Panc1 (cell line): ENCODE data around the gene PRPF4. TPM values are rescaled to one million over a fixed set of nuclear protein-coding genes. Genes with fewer than 3 reads are reported as not detected.

Source experiments
- ATAC-seq: fragments of 200-7000 bp; cut with Tn5 transposase; 2 replicates; pipeline ENCODE4 v1.9.1; 2020; ENCODE audit warnings: mild to moderate bottlenecking, moderate library complexity
- BruUV-seq: library from RNA; stranded (reverse); fragments of 400-500 nt; replicated peaks from 2 replicates; lab custom pipeline; 2021; lab: Mats Ljungman, UMichigan
- CTCF ChIA-PET: fragments of 300-600 bp; sonication (Branson Sonifier 250); formaldehyde crosslinking; loops from one replicate; lab custom pipeline; 2022; ENCODE audit warnings: antibody characterized with exemption; lab: Charles Lee
- POLR2A ChIA-PET: fragments of 300-600 bp; sonication (Branson Sonifier 250); formaldehyde crosslinking; loops from one replicate; lab custom pipeline; 2022; ENCODE audit warnings: antibody characterized with exemption; lab: Charles Lee
- DNase-seq: peaks from one replicate; pipeline ENCODE4 v3.0.0-alpha.2; 2010; ENCODE audit warnings: low read depth, low spot score
- H3K27ac ChIP-seq: 2 replicates; pipeline ENCODE4 v1.5.1; 2011; ENCODE audit warnings: mild to moderate bottlenecking, low read length, inconsistent platforms
- H3K27me3 ChIP-seq: fragments of 200-500 bp; sonication (Bioruptor generic); 2 replicates; pipeline ENCODE4 v1.6.0; 2014; ENCODE audit warnings: low read length, inconsistent platforms; ENCODE audit not compliant: control insufficient read depth, insufficient read depth
- H3K36me3 ChIP-seq: fragments of 200-500 bp; sonication (Bioruptor generic); 2 replicates; pipeline ENCODE4 v1.5.1; 2014; ENCODE audit warnings: inconsistent platforms, mild to moderate bottlenecking, low read length, moderate library complexity; ENCODE audit not compliant: control insufficient read depth, insufficient read depth
- H3K4me1 ChIP-seq: 2 replicates; pipeline ENCODE4 v1.5.1; 2011; ENCODE audit warnings: inconsistent platforms, mild to moderate bottlenecking, low read length, moderate library complexity; ENCODE audit not compliant: control insufficient read depth, insufficient read depth
- H3K4me3 ChIP-seq, 2 experiments: 2 replicates each; pipeline ENCODE4 v1.5.1; 2011 to 2012; ENCODE audit warnings: low read depth in 2 of 2, low read length in 2 of 2, mild to moderate bottlenecking in 2 of 2, inconsistent platforms in 1 of 2, moderate library complexity in 1 of 2
- H3K9me3 ChIP-seq: fragments of 200-500 bp; sonication (Bioruptor generic); 2 replicates; pipeline ENCODE4 v1.5.1; 2014; ENCODE audit warnings: low read depth, mild to moderate bottlenecking, inconsistent platforms, low read length, moderate library complexity; ENCODE audit not compliant: control insufficient read depth, insufficient read depth
- POLR2AphosphoS5 ChIP-seq: IDR thresholded peaks from 2 replicates; pipeline ENCODE4 v1.6.1; 2012; ENCODE audit warnings: mild to moderate bottlenecking, low read depth, low read length, moderate library complexity
- SIN3A ChIP-seq: IDR thresholded peaks from 2 replicates; pipeline ENCODE4 v1.6.1; 2012; ENCODE audit warnings: low read depth, mild to moderate bottlenecking, low read length, moderate library complexity, borderline replicate concordance; ENCODE audit not compliant: insufficient read depth
- TCF7L2 ChIP-seq: IDR thresholded peaks from 2 replicates; pipeline ENCODE4 v1.6.1; 2011; ENCODE audit warnings: mild to moderate bottlenecking, low read depth, low read length, inconsistent platforms
- in situ Hi-C: cut with HindIII; loops from 2 replicates; pipeline ENCODE4 v1.10.0; 2016; ENCODE audit warnings: low sequenced_read_pairs, low pct_unique_long_range_greater_than_20kb
- intact Hi-C: fragments of 100-400 bp; cut with micrococcal nuclease; formaldehyde crosslinking; loops from one replicate; pipeline ENCODE4 v1.10.0; 2022; ENCODE audit not compliant: unreplicated experiment
- total RNA-seq: library from RNA; stranded (reverse); gene quantifications from one replicate; pipeline ENCODE4 v1.2.1, GENCODE V29; 2021; ENCODE audit not compliant: unreplicated experiment
- TF ChIP-seq, protein P1 (sequence below): fragments of 450-650 bp; IDR thresholded peaks from 2 replicates; pipeline ENCODE4 v1.5.1; 2017; ENCODE audit warnings: mild to moderate bottlenecking
- TF ChIP-seq, protein P2 (sequence below), 2 experiments: IDR thresholded peaks; 2 replicates each; pipeline ENCODE4 v1.6.1; 2011 to 2012; ENCODE audit warnings: low read depth in 2 of 2, control low read depth in 1 of 2, low read length in 1 of 2, mild to moderate bottlenecking in 1 of 2, moderate library complexity in 1 of 2; ENCODE audit not compliant: insufficient read depth in 1 of 2

PRPF4 gene
- total RNA-seq, 1 experiment from 2014 or later, result 28.9 TPM

- H3K4me1 ChIP-seq, result no peaks in the 10 kb centered on the region
- POLR2A ChIA-PET, result no interaction called here
- H3K27ac ChIP-seq, result no peak overlapping the region
- DNase-seq (no peak), ATAC-seq (no peak)
- H3K9me3 ChIP-seq, result no peaks in the 10 kb centered on the region
- no peak overlapping the region for H3K4me3 ChIP-seq
- TF ChIP-seq TCF7L2 (no peak), POLR2AphosphoS5 (no peak), SIN3A (no peak)
- TF ChIP-seq, protein P1, sequence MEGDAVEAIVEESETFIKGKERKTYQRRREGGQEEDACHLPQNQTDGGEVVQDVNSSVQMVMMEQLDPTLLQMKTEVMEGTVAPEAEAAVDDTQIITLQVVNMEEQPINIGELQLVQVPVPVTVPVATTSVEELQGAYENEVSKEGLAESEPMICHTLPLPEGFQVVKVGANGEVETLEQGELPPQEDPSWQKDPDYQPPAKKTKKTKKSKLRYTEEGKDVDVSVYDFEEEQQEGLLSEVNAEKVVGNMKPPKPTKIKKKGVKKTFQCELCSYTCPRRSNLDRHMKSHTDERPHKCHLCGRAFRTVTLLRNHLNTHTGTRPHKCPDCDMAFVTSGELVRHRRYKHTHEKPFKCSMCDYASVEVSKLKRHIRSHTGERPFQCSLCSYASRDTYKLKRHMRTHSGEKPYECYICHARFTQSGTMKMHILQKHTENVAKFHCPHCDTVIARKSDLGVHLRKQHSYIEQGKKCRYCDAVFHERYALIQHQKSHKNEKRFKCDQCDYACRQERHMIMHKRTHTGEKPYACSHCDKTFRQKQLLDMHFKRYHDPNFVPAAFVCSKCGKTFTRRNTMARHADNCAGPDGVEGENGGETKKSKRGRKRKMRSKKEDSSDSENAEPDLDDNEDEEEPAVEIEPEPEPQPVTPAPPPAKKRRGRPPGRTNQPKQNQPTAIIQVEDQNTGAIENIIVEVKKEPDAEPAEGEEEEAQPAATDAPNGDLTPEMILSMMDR, result no peak
- TF ChIP-seq, protein P2, sequence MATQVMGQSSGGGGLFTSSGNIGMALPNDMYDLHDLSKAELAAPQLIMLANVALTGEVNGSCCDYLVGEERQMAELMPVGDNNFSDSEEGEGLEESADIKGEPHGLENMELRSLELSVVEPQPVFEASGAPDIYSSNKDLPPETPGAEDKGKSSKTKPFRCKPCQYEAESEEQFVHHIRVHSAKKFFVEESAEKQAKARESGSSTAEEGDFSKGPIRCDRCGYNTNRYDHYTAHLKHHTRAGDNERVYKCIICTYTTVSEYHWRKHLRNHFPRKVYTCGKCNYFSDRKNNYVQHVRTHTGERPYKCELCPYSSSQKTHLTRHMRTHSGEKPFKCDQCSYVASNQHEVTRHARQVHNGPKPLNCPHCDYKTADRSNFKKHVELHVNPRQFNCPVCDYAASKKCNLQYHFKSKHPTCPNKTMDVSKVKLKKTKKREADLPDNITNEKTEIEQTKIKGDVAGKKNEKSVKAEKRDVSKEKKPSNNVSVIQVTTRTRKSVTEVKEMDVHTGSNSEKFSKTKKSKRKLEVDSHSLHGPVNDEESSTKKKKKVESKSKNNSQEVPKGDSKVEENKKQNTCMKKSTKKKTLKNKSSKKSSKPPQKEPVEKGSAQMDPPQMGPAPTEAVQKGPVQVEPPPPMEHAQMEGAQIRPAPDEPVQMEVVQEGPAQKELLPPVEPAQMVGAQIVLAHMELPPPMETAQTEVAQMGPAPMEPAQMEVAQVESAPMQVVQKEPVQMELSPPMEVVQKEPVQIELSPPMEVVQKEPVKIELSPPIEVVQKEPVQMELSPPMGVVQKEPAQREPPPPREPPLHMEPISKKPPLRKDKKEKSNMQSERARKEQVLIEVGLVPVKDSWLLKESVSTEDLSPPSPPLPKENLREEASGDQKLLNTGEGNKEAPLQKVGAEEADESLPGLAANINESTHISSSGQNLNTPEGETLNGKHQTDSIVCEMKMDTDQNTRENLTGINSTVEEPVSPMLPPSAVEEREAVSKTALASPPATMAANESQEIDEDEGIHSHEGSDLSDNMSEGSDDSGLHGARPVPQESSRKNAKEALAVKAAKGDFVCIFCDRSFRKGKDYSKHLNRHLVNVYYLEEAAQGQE (IDR thresholded peaks at IDR 0.05; ENCODE audit: insufficient read depth in 1 of 2, low read depth in 2 of 2, low read length in 1 of 2), result no peak
- intact Hi-C loops (no loop called here), in situ Hi-C loops (no loop called here)
- no TSS peak for BruUV-seq
- no peaks in the 10 kb centered on the region; the same call in 1 of the 2 replicates for H3K27me3 ChIP-seq
- CTCF ChIA-PET, result no interaction called here
- no peaks in the 10 kb centered on the region for H3K36me3 ChIP-seq
These were observed 24.4 kb downstream of the PRPF4 start for GRCh38 chr9:113299800-113300292.

- no peaks in the 10 kb centered on the region for H3K36me3 ChIP-seq
- no peaks in the 10 kb centered on the region for H3K4me1 ChIP-seq
- no TSS peak for BruUV-seq
- ChIA-PET POLR2A (no interaction called here), CTCF (no interaction called here)
- no peaks in the 10 kb centered on the region; the same call in 1 of the 2 replicates for H3K27me3 ChIP-seq
- H3K9me3 ChIP-seq, result no peaks in the 10 kb centered on the region
- DNase-seq (no peak), ATAC-seq (no peak)
- no peak for TF ChIP-seq TCF7L2
- TF ChIP-seq SIN3A, result no peak
- TF ChIP-seq POLR2AphosphoS5, result no peak
- TF ChIP-seq, protein P1, result no peak
- TF ChIP-seq, protein P2 (IDR thresholded peaks at IDR 0.05; ENCODE audit: insufficient read depth in 1 of 2, low read depth in 2 of 2, low read length in 1 of 2), result no peak
- H3K27ac ChIP-seq, result no peak overlapping the region
- no peak overlapping the region for H3K4me3 ChIP-seq
- intact Hi-C loops, result no loop called here
- in situ Hi-C loops, result no loop called here
These were observed 26.1 kb downstream of the PRPF4 start for GRCh38 chr9:113301548-113301947.
